Measurements from ENCODE around the gene DHX34.
"Not testable (repeated sequence)": the region's sequence is repeated elsewhere in the genome, so short reads cannot be mapped to it uniquely, and the experiment has no call there.

DHX34 gene

DNA sequence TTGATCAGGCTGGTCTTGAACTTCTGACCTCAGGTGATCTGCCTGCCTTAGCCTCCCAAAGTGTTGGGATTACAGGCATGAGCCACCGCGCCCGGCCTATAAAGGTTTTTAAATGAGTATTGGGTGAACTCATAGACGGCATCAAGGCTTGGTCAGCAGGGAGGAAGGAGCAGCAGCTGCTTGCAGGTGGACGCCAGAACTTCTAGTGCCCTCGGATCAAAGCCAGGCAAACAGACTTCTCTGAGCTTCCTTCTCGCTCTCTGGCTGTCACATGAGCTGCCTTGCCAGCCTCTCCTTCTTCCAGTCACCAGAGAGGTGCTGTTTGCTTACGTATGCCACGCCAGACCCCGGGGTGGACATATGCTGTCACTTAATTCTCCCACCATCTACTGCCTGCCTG lies 16.3 kb downstream of the DHX34 start:
- DNase-seq (ENCODE audit: low spot score): not testable (repeated sequence)

DNA sequence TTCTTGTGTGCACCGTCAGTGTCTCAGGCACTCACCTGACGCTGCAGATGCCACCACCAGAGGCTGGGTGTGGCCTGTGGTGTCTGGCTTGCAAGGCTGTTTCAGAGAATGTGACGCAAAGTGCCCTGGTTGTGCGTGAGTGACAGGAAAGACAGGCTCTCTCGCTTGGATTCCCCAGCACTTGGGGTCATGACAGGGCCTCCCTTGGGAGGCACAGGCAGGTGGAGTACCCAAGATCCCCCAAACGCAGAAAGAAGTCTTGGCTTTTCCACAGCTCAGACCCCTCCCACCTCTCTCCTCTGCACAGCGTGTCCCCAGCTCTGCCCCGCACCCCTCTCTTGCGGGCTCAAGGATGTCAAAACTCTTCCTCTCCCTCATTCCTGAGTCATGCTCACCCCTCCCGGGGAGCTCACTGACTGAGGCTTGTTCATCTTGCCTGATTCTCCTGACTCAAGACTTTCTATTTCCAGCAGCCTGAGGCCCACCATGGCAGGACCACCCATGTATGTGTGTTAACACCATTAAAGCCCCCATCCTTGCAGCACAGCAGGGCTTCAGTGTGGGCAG lies 21.0 kb downstream of the DHX34 start:
- no peak for DNase-seq (ENCODE audit: low spot score)

DNA sequence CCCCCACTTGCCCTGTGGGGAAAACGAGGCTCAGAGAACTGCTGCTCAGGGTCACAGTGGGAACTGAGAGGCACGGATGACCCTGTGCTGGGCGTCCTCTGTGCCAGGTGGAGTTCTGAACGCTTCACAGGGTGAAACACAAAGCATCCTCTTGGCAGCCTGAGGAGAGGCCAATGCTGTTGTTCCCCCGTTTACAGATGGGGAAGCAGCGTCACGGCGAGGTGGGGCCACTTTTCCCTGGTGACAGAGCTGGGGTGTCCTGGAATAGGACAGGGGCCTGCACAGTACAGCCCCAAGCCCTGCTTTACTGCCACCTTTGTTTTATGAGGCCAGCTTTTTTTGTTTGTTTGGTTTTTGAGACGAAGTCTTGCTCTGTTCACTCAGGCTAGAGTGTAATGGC lies 22.1 kb downstream of the DHX34 start:
- DNase-seq (ENCODE audit: low spot score): no peak

DNA sequence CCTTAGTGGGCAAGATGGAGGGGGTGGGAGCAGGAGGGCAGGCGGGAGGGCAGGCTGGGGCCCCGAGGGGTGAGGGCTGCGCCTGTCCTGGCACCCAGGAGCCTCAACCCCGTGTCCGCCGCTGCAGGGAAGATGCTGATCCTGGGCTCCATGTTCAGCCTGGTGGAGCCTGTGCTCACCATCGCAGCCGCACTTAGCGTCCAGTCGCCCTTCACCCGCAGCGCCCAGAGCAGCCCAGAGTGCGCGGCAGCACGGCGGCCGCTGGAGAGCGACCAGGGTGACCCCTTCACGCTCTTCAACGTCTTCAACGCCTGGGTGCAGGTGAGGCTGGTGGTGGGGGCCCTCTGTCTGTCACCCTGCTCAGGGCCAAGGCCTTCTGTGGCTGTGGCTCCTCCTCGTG lies 23.5 kb downstream of the DHX34 start:
- no peak for DNase-seq (ENCODE audit: low spot score)

DNA sequence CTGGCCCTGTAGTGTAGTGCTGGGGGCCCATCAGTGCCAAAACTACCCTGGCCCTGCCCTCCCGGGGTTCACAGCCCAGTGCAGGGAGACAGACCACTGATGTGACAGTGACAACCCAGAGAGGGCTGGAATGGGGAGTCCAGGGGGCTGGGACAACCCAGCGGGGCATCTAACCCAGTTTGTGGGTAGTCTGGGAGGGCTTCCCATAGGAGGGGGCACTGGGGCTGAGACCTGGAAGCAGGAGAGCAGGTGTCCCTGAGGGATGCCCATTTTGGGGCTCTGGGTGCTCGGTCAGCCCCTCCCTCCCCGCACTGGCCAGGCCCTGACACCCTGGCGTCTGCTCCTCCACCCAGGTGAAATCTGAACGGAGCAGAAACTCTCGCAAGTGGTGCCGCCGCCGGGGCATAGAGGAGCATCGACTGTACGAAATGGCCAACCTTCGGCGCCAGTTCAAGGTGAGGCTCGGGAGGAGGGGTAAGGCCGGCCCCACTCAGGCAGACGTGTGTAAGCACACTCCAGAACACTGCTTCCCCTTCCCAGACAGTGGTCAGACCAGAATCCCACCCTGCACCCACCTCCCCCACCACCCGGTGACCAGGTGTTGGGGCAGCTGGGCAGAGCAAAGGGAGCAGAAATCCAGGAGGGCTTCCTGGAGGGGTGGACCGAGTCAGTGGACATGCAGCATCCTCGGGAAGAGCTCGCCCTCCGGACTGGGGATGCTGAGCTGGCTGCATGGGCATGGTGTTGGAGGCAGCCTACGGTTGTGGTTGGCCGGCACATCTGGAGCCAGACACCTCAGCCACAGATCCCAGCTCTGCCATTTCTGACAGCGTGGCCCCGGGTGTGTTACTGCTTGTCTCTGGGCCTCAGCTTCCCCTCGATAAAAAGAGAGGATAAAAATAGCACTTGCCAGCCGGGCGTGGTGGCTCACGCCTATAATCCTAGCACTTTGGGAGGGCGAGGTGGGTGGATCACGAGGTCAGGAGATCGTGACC lies 24.4 kb downstream of the DHX34 start:
- no peak for DNase-seq (ENCODE audit: low spot score)

DNA sequence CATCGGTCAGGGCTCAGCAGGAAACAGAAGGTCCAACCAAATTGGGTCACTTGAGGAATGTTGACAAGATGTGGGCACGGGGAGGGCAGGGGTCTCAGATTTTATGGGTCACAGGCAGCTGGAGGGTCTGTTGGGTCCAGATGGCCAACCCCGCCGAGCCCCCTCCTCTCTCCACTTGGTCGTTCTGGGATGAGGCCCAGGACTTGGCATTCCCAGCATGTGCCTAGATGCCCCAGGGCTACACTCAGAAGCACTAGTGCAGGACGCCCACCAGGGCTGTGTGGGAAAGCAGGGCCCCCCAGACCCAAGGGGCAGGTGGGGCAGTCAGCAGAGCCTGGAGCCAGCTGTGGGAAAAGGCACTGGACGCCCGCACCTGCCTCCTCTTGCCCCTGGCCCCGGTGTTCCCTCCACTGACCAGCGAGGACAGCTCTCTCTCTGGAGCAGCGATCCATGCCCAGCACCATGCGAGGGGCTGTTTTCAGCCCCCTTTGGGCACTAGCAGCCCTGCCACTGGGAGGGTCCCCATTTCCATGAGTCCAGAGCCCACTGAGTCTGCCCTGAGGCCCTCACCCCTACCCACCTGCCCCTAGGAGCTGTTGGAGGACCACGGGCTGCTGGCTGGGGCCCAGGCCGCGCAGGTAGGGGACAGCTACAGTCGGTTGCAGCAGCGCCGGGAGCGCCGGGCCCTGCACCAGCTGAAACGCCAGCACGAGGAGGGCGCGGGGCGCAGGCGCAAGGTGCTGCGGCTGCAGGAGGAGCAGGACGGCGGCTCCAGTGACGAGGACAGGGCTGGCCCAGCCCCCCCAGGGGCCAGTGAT lies 26.0 kb downstream of the DHX34 start:
- DNase-seq (ENCODE audit: low spot score): no peak

DNA sequence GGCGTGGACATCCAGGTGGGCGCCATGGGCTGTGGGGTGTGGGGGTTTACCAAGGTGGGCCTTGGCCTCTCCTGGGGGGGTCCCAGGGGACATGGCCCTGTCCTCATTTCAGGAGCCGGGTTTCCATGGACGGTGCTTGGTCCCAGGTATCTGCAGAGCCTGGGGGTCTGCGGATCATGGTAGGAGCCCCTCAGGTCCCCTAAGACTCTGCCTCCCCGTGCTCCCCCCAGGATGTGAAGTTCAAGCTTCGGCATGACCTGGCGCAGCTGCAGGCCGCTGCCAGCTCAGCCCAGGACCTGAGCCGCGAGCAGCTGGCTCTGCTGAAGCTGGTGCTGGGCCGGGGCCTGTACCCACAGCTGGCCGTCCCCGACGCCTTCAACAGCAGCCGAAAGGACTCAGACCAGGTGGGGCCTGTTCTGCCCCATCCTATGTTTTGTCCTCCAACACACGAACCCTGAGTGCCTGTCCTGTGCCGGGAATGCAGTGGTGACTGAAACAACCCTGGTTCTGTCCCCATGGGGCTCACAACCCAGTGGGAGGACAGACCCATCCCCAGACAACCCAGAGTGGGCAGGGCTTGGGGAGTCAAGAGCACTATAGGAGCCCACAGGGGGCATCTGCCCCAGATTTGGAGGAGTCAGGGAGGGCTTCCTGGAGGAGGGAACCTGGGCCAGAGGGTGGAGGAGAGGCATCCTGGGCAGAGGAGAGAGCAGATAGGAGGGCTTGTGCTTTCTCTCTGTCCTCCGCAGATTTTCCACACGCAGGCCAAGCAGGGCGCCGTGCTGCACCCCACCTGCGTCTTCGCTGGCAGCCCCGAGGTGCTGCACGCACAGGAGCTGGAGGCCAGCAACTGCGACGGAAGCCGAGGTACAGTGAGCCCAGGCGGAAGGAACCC lies 26.8 kb downstream of the DHX34 start:
- no peak for DNase-seq (ENCODE audit: low spot score)

DNA sequence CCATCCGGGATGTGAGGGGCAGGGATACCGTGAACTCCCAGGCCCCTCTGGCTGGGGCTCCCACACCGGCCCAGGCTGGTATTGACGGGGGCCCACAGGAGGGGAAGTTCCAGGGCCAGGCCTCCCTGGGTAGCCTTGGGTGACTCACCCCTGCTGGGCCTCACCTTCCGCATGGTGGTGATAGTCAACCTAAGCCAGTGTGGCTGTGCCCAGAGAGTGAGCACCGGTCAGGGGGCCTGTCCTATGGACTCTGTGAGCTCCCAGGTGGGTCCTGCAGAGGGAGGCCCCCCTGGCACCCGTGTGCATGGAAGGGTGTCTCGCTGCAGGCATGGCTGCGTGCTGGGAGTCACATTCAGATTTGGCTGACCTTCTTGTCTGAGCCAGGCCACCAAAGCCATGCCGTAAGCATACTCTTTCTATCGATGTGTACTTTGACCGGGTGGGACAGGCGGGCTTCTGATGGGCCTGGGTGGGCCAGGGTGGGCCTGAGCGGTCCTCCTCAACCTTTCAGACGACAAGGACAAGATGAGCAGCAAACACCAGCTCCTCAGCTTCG lies 27.6 kb downstream of the DHX34 start:
- no peak for DNase-seq (ENCODE audit: low spot score)

DNA sequence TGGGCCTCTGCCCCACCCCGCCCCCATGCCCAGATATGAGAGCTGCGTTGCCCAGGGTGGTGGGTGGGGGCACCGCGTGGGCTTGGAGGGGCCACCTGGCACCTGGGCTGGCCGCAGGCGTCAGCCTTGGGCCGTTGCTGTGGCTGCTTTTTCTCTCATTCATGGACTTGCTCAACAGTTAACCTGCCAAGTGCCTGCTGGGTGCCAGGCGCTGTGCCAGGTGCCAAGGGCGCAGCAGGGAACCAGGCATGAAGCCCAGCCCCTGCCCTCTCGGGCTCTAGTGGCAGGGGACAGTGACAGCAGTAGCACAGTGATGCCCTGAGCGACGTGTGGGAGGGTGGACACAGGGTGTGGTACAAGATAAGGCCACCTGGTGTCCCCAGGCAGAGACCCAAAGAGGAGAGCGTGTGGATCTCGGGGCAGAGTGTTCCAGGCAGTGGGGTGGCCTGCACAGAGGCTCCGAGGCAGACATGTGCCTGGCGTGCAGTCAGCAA lies 28.1 kb downstream of the DHX34 start:
- DNase-seq (ENCODE audit: low spot score): no peak

DNA sequence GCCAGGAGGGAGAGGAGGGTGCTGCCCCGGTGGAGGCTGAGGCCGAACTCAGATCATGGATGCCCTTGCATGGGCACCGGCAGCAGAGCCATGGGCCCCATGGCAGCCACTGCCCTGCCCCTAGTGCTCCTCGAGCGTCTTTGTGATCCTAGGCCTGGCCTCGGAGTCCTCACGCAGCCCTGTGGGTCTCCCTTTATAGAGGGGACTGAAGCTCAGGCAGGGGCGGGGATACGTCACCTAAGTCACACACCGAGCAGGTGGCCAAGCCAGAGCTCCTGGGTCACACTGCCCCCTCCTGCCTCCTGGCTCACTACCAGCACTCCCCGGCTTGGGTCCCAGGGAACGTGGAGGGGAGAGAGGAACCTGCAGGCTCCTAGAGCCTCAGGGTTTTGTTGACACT lies 28.7 kb downstream of the DHX34 start:
- no peak for DNase-seq (ENCODE audit: low spot score)

DNA sequence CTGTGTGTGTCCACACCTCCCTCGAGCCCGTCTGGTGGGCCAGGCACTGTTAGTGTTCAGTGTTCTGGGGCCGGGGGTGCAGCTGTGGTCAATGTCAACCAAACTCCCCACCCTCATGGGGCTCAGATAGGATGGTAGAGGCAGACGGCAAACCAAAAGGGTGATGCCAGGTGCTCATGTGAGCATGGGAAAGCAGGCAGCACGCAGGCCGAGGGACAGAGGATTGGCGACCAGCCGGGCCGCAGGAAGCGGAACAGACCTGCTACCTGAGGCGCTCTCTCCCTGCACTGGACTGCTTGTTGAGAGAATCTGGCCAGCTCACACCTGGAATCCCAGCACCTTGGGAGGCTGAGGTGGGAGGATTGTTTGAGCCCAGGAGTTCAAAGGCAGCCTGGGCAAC lies 29.1 kb downstream of the DHX34 start:
- DNase-seq (ENCODE audit: low spot score): no peak

DNA sequence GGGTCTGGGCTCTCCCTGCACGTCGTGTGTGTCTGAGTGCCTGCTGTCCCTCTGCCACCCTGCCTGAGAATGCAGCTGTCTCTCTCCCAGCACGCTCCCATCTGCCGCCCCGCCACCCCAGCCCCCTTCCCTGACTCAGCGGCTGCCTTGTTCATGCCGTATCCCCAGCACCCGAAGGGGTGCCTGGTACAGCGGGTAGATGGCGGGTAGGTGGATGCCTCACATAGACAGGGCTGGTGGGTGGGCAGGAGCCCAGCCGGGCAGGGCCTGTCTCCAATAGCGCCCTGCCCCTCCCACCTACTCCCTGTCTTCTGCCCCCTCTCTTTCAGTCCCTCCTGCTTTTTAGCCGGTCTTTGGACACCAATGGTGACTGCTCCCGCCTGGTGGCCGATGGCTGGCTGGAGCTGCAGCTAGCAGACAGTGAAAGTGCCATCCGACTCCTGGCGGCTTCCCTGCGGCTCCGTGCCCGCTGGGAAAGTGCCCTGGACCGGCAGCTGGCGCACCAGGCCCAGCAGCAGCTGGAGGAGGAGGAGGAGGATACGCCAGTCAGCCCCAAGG lies 30.3 kb downstream of the DHX34 start:
- DNase-seq (ENCODE audit: low spot score): no peak

DNA sequence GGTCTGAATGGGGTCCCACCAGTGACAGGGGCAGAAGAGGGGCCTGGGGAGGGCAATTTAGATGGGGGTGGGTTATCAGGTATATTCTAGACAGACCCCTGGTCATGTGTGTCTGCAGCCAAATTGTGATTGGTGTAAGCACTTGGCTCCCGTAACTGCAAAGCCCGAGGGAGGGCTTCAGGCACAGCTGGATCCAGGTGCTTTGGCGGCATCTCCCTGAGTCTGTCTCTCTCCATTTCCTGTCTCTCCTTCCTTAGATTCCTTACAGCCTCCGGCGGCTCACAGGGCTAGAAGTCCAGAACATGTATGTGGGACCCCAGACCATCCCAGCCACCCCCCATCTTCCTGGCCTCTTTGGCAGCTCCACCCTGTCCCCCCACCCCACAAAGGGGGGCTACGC lies 31.4 kb downstream of the DHX34 start:
- no peak for DNase-seq (ENCODE audit: low spot score)

DNA sequence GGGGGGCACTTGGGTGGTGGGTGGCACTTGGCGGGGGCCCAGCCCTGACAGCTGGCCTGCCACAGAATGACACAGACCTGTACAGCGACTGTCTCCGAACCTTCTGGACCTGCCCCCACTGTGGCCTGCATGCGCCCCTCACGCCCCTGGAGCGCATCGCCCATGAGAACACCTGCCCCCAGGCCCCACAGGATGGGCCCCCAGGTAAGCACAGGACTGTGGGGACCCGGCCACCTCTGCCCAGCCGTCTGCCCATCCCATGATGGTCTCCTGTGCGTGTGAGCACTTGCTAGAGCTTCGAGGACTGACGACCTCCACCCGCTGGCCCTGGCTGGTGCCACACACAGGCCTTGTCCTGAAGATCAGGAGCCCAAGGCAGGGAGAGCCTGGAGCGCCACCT lies 32.0 kb downstream of the DHX34 start:
- DNase-seq (ENCODE audit: low spot score): no peak

DNA sequence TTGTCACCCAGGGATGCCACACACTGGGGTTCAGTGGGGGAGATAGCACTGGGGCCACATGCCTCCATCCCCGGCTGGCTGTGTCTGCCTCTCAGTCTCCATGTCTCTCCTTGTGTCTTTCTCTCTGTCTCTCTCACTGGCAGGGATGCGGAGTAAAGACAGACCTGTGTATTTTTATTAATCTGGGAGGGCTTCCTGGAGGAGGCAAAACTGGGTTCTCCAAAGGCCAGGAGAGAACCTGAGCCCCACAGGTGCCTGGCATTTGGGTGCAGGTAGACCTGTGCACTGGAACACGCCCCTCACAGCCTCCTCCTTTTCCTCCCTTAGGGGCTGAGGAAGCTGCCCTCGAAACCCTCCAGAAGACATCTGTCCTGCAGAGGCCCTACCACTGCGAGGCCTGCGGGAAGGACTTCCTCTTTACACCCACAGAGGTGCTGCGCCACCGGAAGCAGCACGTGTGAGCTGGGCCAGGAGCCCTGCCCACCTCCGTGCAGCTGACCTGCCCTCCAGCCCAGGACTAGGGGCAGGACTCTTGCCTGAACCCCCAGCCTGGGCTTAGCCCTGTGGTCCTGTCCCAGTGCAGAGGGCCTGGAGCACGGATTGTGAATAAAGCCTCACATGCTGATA lies 32.7 kb downstream of the DHX34 start:
- DNase-seq (ENCODE audit: low spot score): no peak

DNA sequence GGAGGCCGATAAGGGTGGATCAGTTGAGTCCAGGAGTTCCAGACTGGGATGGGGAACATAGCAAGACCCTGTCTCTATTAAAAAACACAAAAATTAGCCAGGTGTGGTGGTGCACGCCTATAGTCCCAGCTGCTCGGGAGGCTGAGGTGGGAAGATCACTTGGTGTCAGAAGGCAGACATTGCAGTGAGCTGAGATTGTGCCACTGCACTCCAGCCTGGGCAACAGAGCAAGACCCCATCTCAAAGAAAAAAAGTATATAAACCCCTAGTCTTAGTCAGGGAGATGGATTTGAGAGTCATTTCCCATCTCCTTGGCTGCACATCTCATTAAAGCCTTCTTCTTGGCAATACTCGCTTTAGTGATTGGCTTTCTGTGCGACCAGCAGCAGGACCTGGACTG lies 34.8 kb downstream of the DHX34 start:
- DNase-seq (ENCODE audit: low spot score): not testable (repeated sequence)

DNA sequence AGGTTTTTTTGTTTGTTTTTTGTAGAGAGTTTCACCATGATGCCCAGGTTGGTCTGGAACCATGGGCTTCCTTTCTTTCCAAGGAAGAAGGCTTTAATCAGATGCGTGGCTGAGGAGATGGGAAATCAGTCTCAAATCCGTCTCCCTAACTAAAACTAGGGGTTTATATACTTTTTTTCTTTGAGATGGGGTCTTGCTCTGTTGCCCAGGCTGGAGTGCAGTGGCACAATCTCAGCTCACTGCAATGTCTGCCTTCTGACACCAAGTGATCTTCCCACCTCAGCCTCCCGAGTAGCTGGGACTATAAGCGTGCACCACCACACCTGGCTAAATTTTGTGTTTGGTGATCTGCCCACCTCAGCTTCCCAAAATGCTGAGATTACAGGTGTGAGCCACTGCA lies 35.4 kb downstream of the DHX34 start:
- DNase-seq (ENCODE audit: low spot score): not testable (repeated sequence)

DNA sequence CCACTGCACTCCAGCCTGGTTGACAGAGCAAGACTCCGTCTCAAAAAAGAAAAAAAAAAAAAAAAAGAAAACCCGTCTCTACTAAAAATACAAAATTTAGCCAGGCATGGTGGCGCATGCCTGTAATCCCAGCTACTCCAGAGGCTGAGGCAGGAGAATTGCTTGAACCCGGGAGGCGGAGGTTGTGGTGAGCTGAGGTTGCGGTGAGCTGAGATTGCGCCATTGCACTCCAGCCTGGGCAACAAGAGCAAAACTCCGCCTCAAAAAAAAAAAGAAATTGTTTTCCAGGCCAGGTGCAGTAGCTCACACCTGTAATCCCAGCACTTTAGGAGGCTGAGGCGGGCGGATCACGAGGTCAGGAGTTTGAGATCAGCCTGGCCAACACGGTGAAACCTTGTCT lies 37.5 kb downstream of the DHX34 start:
- not testable (repeated sequence) for DNase-seq (ENCODE audit: low spot score)

DNA sequence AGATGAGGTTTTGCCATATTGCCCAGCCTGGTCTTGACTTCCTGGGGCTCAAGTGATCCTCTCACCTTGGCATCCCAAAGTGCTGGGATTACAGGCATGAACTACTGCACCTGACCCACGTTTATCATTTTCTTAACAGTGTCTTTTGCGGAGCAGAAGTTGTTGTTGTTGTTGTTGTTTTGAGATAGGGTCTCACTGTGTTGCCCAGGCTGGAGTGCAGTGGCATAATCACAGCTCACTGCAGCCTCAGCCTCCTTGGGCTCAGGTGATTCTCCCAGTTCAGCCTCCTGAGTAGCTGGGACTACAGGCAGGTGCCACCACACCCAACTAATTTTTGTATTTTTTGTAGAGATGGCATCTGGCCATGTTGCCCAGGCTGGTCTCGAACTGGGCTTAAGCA lies 38.5 kb downstream of the DHX34 start:
- not testable (repeated sequence) for DNase-seq (ENCODE audit: low spot score)

DNA sequence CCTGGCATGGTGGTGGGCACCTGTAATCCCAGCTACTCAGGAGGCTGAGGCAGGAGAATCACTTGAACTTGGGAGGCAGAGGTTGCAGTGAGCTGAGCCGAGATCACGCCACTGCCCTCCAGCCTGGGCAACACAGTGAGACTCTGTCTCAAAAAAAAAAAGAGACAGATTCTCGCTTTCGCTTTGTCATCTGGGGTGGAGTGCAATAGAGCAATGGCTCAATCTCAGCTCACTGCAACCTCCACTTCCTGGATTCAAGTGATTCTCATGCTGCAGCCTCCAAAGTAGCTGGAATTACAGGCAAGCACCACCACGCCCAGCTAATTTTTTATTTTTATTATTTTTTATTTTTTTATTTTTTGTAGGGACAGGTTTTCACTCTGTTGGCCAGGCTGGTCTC lies 39.6 kb downstream of the DHX34 start:
- DNase-seq (ENCODE audit: low spot score): not testable (repeated sequence)

All from COLO829 (cell line).